K562 treated with DMSO at 1 percent for 4 hours (cell line): ENCODE results near the gene DOCK1. TPM values are rescaled to one million over a fixed set of nuclear protein-coding genes. Genes with fewer than 3 reads are reported as not detected.

Experiments
- total RNA-seq: library from RNA; unstranded; fragments of 300-600 nt; gene quantifications from 2 replicates; pipeline ENCODE4 v1.2.3, GENCODE V29; 2022; ENCODE audit not compliant: insufficient read depth

The DOCK1 gene
- not detected in 2 replicates for total RNA-seq

GRCh38 chr10:126904818-126905701 is at the start of gene DOCK1:
DOCK1 (plus strand) TSS chr10:126905428; CDS start chr10:126905518, 90 bp downstream.

GRCh38 chr10:127196282-127197153 is 291.3 kb downstream of the DOCK1 start, which contains the start of gene INSYN2A:
INSYN2A (minus strand) TSS chr10:127196591; CDS start chr10:127176395, 20,196 bp downstream.

Other genes with a start within 250 kb of the DOCK1 start
- gene C10orf90, start 234.7 kb upstream of the DOCK1 start, total RNA-seq, result not detected in 2 replicates